ENCODE data around the gene FAM117A.

GRCh38 chr17:49687878-49688491 is 75.9 kb downstream of the FAM117A start:
- TF ChIP-seq POLR2A (IDR thresholded peaks at IDR 0.05) = peak in 1 of 4 donors; percentile 22
- TF ChIP-seq, protein P1, sequence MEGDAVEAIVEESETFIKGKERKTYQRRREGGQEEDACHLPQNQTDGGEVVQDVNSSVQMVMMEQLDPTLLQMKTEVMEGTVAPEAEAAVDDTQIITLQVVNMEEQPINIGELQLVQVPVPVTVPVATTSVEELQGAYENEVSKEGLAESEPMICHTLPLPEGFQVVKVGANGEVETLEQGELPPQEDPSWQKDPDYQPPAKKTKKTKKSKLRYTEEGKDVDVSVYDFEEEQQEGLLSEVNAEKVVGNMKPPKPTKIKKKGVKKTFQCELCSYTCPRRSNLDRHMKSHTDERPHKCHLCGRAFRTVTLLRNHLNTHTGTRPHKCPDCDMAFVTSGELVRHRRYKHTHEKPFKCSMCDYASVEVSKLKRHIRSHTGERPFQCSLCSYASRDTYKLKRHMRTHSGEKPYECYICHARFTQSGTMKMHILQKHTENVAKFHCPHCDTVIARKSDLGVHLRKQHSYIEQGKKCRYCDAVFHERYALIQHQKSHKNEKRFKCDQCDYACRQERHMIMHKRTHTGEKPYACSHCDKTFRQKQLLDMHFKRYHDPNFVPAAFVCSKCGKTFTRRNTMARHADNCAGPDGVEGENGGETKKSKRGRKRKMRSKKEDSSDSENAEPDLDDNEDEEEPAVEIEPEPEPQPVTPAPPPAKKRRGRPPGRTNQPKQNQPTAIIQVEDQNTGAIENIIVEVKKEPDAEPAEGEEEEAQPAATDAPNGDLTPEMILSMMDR (IDR thresholded peaks at IDR 0.05) = no peak
